SKM-1 (cell line): ENCODE measurements around the gene KRT6A.

Experiments used
- DNase-seq: peaks from one replicate; lab custom pipeline; 2025; ENCODE audit not compliant: unreplicated experiment; lab: John Stamatoyannopoulos, UW

KRT6A gene

GRCh38 chr12:52524898-52525591 lies 32.0 kb upstream of the KRT6A start:
- no peak for DNase-seq

- DNase-seq: no peak
These were observed 31.3 kb upstream of the KRT6A start for GRCh38 chr12:52524241-52524897.

- no peak for DNase-seq
These were observed 30.8 kb upstream of the KRT6A start for GRCh38 chr12:52523824-52524223.

- DNase-seq: no peak
These were observed 29.4 kb upstream of the KRT6A start for GRCh38 chr12:52522346-52523011.

- no peak for DNase-seq
These were observed 28.7 kb upstream of the KRT6A start for GRCh38 chr12:52521568-52522266.

GRCh38 chr12:52521175-52521567 lies 28.1 kb upstream of the KRT6A start:
- DNase-seq: no peak

- no peak for DNase-seq
These were observed 27.0 kb upstream of the KRT6A start, which contains the start of gene KRT5 for GRCh38 chr12:52519826-52520662. Gene KRT5, minus strand, starts transcription at chr12:52520394. Its CDS starts 98 bp downstream, at chr12:52520296.

- DNase-seq: no peak
These were observed 26.3 kb upstream of the KRT6A start for GRCh38 chr12:52519387-52519703.

GRCh38 chr12:52518574-52519386 lies 25.7 kb upstream of the KRT6A start:
- no peak for DNase-seq

- no peak for DNase-seq
These were observed 24.8 kb upstream of the KRT6A start for GRCh38 chr12:52517888-52518287.

- DNase-seq: no peak
These were observed 24.2 kb upstream of the KRT6A start for GRCh38 chr12:52517005-52517835.

GRCh38 chr12:52515927-52516831 lies 23.1 kb upstream of the KRT6A start:
- no peak for DNase-seq

GRCh38 chr12:52515319-52515646 lies 22.2 kb upstream of the KRT6A start:
- no peak for DNase-seq

GRCh38 chr12:52514471-52515318 lies 21.6 kb upstream of the KRT6A start:
- DNase-seq: no peak

- no peak for DNase-seq
These were observed 20.7 kb upstream of the KRT6A start for GRCh38 chr12:52513736-52514135.

- no peak for DNase-seq
These were observed 15.2 kb upstream of the KRT6A start for GRCh38 chr12:52508211-52508610.
